ENCODE data around the gene SERPINB6.

DNA sequence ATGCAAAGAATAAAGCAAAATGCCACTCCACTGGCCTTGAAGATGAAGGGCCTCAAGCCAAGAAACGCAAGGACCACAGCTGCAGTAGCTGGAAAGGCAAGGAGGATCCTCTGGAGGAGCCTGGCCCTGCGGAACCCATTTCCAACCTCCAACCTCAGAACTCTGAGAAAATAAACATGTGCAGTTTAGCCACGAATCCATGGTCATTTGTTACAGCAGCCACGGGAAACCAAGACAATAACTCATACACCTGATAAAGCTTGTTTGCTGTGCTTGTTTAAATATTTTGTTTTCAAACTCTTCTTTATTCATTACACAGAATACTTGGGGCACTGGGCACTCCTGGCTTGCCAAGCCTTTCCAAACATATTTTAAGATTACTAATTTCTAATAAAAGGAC, 10.4 kb downstream of the SERPINB6 start:
- TF ChIP-seq, protein P1, sequence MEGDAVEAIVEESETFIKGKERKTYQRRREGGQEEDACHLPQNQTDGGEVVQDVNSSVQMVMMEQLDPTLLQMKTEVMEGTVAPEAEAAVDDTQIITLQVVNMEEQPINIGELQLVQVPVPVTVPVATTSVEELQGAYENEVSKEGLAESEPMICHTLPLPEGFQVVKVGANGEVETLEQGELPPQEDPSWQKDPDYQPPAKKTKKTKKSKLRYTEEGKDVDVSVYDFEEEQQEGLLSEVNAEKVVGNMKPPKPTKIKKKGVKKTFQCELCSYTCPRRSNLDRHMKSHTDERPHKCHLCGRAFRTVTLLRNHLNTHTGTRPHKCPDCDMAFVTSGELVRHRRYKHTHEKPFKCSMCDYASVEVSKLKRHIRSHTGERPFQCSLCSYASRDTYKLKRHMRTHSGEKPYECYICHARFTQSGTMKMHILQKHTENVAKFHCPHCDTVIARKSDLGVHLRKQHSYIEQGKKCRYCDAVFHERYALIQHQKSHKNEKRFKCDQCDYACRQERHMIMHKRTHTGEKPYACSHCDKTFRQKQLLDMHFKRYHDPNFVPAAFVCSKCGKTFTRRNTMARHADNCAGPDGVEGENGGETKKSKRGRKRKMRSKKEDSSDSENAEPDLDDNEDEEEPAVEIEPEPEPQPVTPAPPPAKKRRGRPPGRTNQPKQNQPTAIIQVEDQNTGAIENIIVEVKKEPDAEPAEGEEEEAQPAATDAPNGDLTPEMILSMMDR (IDR thresholded peaks at IDR 0.05; ENCODE audit: low read depth, low read length), result no peak
- TF ChIP-seq EZH2phosphoT487 (IDR thresholded peaks at IDR 0.05; ENCODE audit: low read depth), result no peak

Measured in OCI-LY3 (cell line).